Stimulated activated CD4-positive, alpha-beta T cell treated with anti-CD3 and anti-CD28 coated beads, Interleukin-4, amount 100 ng/mL, for 48 hours (primary cell): Measurements from ENCODE around the gene NCK2.

Experiments
- DNase-seq, 2 donors: peaks; one replicate each; pipeline ENCODE4 v3.0.0-alpha.2; 2020; ENCODE audit warnings: low read depth in 2 of 2

The NCK2 gene

GRCh38 chr2:105870858-105871257 lies 126.1 kb downstream of the NCK2 start:
- DNase-seq, result no peak

GRCh38 chr2:105872142-105872728 lies 127.5 kb downstream of the NCK2 start:
- no peak for DNase-seq

- DNase-seq, result no peak
Measured at GRCh38 chr2:105872830-105873229, 128.1 kb downstream of the NCK2 start.

- no peak for DNase-seq
Measured at GRCh38 chr2:105873281-105873680, 128.6 kb downstream of the NCK2 start.

- peak in 1 of 2 donors; percentile 73 for DNase-seq
Measured at GRCh38 chr2:105873721-105874120, 129.0 kb downstream of the NCK2 start.

- no peak for DNase-seq
Measured at GRCh38 chr2:105874466-105874865, 129.8 kb downstream of the NCK2 start.

GRCh38 chr2:105875241-105875640 lies 130.5 kb downstream of the NCK2 start:
- no peak for DNase-seq

- DNase-seq, result no peak
Measured at GRCh38 chr2:105876191-105876590, 131.5 kb downstream of the NCK2 start.

GRCh38 chr2:105877945-105878344 lies 133.2 kb downstream of the NCK2 start:
- DNase-seq, result no peak

GRCh38 chr2:105879106-105879802 lies 134.5 kb downstream of the NCK2 start:
- no peak for DNase-seq

- no peak for DNase-seq
Measured at GRCh38 chr2:105879803-105880300, 135.1 kb downstream of the NCK2 start.

GRCh38 chr2:105880637-105881036 lies 135.9 kb downstream of the NCK2 start:
- DNase-seq, result no peak

- DNase-seq, result no peak
Measured at GRCh38 chr2:105881286-105882136, 136.8 kb downstream of the NCK2 start.

GRCh38 chr2:105882341-105882740 lies 137.6 kb downstream of the NCK2 start:
- no peak for DNase-seq

- DNase-seq, result no peak
Measured at GRCh38 chr2:105882920-105883435, 138.3 kb downstream of the NCK2 start.

- no peak for DNase-seq
Measured at GRCh38 chr2:105883911-105884694, 139.4 kb downstream of the NCK2 start.

- no peak for DNase-seq
Measured at GRCh38 chr2:105885456-105885855, 140.7 kb downstream of the NCK2 start.

- no peak for DNase-seq
Measured at GRCh38 chr2:105886029-105886454, 141.3 kb downstream of the NCK2 start.

- DNase-seq, result no peak
Measured at GRCh38 chr2:105886687-105887086, 142.0 kb downstream of the NCK2 start.

- DNase-seq, result no peak
Measured at GRCh38 chr2:105887256-105887655, 142.5 kb downstream of the NCK2 start.

GRCh38 chr2:105888625-105889024 lies 143.9 kb downstream of the NCK2 start:
- DNase-seq, result peak in 1 of 2 donors; percentile 22
